AG08395 (cell line): ENCODE measurements around the gene NHLH1.
A peak's percentile ranks its signal among the peaks of the same experiment; 100 is the strongest.
"Not testable (repeated sequence)": the region's sequence is repeated elsewhere in the genome, so short reads cannot be mapped to it uniquely, and the experiment has no call there.

ENCODE experiments used
- DNase-seq: peaks from one replicate; pipeline ENCODE4 v3.0.0; 2012; ENCODE audit warnings: mixed read lengths, low spot score

The NHLH1 gene

DNA sequence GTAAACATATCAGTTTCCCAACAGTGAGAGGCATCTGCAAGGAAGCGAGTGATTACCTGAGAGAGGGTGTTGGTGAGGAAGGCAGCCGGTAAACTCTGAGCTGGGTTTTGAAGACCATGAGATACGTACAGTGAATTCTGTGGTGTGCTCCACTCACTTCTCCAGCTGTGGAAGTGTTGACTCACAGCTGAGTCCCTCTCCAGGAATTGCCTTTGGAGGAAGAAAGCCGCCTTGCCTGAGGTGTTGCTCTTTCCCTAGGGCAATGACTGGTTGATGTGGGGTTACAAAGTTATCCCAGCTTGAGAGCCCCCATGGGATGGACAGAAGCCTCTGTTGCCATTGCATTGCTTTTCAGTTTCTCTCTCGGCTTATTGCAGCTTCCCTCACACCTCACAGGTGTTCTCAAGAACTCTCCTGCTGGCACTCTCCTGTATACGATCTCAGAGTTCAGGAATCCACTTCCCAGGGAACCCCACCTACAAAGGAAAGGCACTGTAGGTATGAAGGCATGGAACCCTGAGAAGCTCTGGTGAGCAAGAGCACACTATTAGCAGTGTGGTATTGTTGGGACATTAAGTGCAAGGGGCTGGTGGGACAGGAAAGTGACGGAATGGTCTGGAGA is 10.8 kb downstream of the NHLH1 start:
- DNase-seq: peak; percentile 67

DNA sequence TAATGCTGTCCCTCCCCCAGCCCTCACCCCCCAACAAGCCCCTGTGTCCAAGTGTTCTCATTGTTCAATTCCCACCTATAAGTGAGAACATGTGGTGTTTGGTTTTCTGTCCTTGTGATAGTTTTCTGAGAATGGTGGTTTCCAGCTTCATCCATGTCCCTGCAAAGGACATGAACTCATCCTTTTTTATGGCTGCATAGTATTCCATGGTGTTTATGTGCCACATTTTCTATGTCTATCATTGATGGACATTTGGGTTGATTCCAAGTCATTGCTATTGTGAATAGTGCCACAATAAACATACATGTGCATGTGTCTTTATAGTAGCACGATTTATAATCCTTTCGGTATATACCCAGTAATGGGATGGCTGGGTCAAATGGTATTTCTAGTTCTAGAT is 17.9 kb downstream of the NHLH1 start:
- DNase-seq: not testable (repeated sequence)

DNA sequence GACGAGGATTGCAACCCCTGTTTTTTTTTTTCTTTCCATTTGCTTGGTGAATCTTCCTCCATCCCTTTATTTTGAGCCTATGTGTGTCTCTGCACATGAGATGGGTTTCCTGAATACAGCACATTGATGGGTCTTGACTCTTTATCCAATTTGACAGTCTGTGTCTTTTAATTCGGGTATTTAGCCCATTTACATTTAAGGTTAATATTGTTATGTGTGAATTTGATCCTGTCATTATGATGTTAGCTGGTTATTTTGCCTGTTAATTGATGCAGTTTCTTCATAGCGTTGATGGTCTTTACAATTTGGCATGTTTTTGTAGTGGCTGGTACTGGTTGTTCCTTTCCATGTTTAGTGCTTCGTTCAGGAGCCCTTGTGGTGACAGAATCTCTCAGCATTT is 21.5 kb downstream of the NHLH1 start:
- not testable (repeated sequence) for DNase-seq

DNA sequence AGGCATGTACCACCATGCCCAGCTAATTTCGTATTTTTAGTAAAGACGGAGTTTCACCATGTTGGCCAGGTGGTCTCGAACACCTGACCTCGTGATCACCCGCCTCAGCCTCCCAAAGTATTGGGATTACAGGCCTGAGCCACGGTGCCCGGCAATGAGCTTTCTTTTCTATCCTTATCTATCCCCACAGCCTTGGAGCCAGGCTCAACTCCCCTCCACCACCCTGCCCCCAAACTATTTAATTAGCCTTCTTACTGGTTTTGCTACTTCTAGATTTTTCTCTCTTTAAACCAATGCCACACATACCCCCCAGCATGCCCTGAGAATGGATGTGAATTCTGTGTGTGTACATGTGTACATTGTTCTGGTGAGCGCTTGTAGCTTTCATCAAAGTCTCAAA is 27.8 kb downstream of the NHLH1 start:
- DNase-seq: no peak

DNA sequence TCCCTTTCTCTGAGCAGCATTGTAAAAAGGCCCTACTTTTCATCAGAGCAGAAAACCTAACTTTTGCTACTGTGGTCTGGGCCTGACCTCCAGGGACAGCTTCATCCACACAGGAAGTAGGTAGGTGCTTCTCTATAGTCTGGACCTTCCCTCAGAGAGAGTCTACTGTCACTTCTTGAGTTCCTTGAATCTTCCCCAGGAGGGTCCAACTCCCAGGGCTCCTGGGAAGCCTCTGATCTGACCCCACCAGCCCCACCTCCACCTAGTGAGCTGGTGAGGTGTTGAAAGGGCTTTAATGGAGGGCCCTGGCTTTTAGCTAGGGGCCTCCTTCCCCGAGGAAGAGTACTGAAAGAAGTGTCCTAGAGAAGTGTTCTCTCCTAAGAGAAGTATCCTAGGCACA is 30.8 kb downstream of the NHLH1 start:
- no peak for DNase-seq

DNA sequence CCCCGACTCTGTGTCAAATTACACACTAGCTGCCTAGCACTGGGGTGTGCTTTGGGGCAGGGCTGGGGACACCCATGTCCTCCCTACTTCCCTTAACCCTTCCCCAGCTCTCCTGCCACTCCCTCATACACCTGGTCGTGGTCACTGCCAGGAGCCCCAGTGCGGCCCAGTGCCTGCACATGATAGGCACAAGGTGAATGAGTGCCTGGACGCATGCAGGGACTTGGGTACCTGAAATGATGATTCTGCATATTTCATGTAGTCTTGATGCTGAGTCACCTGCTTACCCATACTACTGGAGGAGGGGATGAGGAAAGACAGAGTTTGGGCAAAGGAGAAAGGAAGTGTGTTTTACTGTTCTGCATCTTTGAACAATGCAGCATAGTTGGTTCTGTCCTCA is 32.0 kb downstream of the NHLH1 start:
- DNase-seq: no peak

DNA sequence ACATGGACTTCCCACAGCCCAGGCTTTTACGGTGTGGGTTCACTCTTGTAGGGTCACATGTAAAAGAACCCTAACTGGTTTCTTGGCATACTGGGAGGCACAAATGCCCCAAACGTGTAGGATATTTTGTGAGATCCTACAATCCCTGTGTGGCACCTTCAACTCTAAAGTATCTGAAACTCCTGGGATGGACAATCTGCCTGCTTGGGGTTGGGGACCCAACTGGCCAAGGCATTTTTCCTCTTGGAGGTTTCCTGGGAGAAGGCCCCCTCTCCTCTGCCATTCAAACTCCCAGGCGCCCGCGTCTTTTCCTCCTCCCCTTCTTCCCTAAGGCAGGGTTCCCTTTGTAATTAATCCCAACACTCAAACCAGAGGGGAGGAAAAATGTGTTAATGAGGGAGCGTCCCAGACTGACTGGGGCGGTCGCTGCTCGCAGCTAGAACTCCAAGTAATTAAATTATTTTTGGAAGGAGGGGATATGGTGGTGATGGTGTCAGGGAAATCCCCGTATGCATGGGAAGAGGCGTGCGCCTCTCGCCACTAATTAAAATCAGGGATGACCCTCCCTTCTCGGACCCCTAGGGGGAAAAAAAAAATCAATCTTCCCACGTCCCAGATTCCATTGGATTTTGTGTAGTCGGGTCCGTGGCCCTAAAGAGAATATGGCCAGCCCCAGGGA is 32.8 kb downstream of the NHLH1 start:
- DNase-seq: no peak

DNA sequence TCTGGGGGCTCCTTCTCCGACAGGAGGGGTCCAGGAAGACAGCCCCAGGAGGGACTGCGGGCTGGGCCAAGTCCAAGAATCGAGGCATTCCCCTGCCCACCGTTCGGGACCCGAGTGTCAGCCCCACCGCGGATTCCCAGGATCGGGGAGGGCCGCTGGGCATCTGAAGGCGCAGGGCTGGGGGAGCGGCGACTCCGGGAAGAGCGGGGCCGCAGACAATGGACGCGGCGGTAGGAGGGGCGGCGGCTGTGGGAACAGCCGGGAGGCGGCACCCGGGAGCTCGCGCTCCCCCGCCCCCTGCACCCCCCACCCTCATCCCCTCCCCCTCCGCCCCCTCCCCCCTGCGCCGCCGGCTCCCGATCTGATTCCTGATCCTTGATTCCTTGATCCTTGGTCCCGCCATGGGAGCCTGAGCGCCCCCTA is 33.4 kb downstream of the NHLH1 start, which contains the start of gene VANGL2:
VANGL2 (plus strand) TSS at position 342 of the 423 bp plus-strand sequence. CDS start 15,274 bp downstream, outside the sequence.
- peak; percentile 33 for DNase-seq

DNA sequence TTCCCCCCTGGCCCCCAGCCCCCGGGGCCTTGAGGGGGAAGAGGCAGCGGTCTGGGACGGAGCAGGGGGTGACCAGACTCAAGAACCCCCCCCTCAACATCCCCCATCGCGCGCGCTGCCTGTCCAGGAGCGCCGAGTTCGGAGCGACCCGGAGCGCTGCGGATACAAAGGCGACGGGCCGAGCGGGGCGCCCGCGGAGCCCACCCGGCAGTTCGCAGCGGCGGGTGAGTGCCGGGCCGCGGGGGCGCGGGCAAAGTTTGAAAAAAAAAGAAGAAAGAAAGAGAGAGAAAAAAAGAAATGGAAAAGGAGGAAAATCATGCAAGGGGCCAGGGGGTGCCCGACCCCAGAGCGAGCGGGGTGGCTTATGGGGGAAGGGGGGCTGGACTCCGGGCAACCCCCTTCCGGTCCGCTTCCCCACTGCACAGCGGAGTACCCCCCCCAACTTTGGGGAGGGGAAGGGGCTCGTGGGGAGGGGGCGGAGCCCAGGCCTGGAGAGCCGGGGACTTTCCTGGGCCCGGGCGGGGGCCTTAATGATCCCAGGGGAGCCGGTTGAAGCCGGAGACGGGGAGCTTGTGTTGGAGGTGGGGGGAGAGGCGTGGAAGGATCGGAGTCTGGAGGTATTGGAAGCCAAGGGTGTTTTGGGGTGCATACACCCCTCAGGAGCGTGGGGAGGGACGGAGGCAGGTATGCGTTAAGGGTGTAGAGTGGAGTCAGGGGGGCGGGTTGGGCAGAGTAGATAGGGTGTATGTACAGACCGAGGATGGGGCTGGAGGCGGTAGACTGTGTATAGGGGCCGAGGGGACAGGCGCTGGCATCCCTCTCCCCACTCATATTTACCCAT is 34.0 kb downstream of the NHLH1 start:
- no peak for DNase-seq

DNA sequence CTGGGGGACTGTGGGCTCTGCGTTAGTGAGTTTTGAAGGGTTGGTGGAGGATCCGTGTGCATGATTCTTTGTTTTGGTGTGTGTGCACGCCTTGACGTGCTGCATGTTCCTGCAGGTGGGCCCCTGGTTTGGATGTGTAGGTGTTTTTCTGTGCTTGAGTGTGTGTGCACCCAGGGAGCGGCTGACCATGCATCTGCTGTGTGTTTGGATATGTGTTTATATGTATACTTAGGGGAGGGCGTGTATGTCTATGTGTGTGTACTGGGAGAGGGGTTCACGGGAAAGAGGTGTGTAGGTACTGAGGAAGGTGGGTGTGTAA is 34.6 kb downstream of the NHLH1 start:
- DNase-seq: no peak

DNA sequence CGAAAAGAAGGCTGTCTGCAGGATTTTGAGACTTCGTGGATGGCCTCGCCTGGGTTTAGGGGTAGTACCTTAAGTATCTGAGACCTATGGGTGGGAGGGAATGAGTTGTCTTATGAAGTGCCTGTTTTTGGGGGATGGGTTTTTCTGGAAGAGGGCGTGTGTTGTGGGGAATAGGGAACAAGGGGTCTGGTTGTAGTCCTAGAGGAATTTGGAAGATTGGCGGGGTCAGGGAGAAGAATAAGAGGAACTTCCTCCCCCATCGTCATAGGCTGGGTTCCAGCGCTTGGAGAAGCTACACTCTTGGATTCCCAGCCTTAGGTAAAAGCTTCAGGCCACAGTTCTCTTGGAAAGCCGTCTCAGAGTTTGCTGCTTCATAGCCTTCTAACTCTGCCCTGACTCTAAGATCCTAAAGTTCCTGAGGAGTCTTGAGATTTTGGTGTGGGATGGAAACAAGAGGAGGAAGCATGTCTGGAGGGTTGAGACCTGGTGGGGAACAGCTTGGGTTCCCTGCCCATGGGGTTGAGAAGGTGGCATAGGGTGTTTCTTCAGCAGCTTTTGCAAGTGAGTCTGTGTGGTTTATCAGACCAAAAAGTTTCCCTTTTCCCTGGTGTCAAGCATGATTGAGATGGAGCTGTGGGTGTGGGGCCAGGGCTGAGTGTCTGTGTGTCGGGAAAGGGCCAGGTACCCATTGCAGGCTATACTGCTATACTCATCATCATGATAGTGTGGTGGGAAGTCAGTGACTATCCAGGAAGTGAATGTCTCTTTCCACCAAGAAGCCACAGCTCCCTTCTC is 35.3 kb downstream of the NHLH1 start:
- DNase-seq: no peak

DNA sequence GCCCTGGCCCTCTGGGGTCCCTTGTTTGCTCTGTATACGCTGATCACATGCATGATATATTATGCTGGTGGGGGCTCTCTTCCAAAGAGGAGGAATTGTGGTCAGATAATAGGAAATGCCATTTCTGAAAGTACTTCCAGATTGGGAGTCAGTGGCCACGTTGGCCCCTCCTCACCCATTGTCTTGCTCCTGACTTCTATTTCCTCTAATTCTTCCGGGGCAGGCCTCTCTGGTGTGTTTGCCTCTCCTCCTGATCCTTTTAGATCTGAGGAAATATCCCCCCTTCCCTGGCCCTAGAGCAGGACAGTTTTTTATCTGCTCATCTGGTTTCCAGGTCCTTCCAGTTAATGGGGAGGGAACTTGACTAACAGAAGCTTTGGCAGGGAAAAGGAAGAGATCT is 36.4 kb downstream of the NHLH1 start:
- no peak for DNase-seq

DNA sequence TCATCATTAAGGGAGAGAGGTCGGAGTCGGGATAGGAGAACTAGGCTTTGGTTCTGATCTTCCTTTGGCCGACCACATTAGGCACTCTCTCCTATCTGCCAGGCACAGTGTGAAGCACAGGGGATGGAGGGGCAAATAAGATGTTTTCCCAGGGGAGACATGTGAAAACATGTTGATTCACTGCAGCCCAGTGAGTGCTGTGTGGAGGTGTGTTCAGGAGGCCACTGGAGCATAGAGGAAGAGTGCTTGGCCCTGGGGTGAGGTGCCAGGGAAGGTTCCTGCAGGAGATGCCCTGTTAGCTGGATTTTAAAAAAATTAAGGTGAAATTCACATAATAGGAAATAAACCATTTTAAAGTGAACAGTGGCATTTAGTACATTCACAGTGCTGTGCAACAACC is 37.2 kb downstream of the NHLH1 start:
- DNase-seq: no peak

DNA sequence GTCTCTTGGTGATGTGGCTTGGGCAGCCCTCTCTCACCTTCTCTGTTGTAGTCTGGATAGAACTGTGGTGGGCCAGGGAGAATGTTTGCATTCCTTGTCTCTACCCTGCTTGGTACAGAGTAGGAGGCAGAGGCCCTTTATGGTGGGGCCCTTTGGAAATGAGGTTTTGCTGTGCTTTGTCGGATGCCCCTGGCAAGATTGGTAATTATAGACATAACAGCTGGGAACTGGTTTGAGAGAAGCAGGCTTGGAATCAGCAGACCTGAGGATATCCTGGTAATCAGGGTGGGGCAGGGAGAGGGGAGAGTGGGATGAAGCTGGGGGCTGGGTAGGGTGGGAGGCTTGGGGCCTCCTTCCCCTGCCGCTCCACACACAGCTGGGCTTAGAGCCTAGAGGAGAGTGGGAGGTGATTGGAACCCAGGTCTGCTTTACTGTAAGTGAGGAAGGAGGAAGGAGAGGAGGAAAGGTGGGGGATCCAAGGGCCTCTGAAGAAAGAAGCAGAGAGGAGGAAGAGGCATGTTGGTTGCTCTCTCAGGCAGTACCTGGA is 38.5 kb downstream of the NHLH1 start:
- DNase-seq: no peak

DNA sequence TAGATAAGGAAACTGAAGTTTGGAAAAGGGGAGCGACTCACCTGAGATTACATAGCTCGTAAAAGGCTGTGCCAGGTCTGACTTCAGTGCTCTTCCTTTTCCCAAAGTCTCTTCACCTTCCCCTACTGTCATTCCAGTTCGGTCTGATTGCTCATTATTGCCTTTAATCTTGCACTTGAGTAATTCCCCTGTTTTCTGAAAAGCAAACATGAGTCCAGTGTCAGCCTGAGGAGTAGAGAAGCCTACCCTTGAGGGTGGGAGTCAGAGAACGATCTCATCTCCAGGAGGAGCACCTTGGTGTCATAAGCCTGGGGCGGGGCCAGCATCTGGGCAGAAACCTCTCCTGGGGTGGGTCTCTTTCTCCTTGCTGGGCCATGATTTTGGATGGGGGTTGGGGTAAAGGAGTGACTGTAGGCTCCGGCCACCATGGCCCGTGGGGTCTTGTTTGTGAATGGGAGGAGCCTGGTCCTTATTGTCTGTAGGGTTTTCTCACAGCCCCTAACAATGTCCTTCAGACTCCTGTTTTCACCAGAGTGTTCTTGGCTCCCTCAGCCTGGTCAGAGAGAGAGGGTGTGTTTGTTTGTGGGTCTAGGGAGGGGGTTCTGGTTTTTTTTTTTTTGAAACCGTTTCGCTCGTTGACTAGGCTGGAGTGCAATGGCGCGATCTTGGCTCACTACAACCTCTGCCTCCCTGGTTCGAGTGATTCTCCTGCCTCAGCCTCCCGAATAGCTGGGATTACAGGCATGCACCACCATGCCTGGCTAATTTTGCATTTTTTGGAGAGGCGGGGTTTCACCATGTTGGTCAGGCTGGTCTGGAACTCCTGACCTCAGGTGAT is 39.5 kb downstream of the NHLH1 start:
- no peak for DNase-seq

DNA sequence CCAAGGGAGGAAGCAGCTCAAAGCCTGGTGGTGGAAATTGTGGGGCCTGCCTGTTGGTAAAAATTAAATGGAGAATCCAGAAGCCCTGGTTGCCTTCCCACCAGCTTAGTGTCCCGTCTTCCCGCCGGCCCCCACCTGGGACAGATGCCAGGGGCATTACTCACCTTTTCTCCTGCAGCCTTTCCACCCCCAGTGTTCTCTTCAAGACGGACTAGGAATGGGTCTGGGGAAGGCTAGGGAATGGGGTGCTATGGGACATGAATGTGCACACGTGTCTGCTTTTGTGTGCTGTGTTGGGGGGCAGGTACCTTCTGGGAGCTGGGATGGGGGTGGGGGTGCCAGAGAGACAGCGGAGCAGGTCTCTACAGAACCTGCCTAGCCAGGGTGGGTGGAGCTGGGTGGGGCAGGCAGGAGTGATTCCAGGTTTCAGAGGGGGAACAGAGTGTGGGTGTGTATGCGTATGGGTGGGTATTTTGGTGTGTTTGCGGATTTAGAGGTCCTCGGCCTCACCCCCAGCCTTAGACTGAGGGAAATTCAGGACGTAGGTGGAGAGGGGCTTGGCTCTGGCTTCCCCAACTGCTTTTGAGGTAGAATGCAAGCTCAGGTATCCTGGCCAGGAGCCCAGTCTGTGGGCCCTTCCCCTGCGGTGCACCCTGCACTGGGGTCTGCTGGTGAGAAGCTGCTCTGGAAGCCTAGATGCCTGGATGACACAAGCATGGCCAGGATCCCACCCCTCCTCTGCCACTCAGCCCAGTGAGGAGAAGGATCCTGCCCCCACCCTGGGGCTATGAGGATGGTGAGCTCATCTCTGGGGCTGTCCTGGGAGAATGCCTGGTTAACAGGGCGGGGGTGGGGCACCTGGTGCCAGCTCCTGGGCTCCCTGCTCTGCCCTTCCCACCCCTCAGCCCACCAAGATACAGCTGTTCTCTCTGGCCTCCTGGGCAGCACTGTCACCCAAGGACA is 41.2 kb downstream of the NHLH1 start:
- no peak for DNase-seq

DNA sequence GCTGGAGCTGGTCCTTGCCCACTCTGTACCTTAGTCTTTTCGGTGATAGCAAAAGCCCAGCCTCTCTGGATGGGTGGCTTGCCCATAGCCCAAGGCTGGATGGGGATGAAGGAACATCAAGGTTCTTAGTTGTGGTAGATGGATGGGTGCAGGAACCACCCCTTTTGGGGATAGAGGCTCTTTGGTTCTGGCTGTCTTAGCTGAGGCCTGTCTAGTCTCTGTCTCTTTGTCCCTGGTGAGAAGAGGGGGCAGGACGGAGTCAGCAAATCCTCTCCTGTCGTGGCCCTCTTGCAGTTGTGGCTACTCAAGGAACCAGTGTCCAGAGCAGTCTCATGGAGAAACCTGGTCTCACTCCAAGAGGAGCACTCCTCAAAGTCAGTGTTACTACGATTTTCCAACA is 42.0 kb downstream of the NHLH1 start:
- no peak for DNase-seq

DNA sequence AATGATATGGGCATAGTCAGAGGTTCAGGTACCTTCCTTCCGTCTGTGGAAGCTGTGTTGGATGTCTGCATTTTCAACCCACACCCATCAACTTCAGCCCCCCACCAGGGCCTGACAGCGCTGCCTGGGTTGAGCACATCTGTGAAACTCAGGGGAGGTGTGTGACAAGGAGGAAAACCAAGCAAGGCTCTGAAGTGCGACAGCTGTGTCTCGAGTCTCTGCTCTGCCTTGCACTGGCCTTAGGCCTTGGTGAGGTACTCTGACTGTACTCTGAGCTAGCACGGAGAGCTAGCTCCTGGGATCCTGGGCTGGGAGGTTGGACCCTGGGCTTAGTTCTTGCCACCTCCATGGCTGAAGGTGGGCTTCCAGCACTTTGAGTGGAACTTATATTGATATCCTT is 42.6 kb downstream of the NHLH1 start:
- DNase-seq: no peak

DNA sequence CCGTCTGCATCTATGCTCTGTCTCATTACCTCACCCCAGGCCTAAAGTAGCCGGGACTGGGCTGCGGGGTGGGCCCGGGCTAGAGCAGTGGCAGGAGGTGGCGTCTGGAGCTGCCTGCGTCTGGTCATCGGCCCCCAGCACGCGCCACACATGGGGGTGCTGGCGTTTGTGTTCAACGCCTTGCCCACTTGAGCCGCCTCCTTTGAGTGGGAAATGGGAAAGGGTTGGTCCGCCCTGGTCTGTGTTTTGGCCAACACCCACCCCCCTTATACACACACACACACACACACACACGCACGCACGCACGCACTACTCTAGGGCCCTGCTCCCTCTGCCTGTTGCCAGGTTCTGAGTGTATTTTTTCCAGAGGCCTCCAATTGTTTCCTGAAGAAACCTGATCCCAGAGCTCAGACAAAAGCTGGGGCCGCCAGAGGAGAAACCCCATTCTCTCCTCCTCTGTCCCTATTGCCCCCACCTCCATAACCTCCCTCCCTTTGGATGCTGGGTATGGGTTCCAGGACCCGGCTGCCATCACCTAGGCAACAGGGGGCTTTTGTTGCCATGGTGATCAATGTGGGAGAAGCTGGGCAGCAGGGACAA is 43.6 kb downstream of the NHLH1 start:
- no peak for DNase-seq
